ENCODE results near the gene ZNF287.

- TF ChIP-seq, protein P1, sequence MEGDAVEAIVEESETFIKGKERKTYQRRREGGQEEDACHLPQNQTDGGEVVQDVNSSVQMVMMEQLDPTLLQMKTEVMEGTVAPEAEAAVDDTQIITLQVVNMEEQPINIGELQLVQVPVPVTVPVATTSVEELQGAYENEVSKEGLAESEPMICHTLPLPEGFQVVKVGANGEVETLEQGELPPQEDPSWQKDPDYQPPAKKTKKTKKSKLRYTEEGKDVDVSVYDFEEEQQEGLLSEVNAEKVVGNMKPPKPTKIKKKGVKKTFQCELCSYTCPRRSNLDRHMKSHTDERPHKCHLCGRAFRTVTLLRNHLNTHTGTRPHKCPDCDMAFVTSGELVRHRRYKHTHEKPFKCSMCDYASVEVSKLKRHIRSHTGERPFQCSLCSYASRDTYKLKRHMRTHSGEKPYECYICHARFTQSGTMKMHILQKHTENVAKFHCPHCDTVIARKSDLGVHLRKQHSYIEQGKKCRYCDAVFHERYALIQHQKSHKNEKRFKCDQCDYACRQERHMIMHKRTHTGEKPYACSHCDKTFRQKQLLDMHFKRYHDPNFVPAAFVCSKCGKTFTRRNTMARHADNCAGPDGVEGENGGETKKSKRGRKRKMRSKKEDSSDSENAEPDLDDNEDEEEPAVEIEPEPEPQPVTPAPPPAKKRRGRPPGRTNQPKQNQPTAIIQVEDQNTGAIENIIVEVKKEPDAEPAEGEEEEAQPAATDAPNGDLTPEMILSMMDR (IDR thresholded peaks at IDR 0.05; ENCODE audit: control extremely low read depth in 1 of 3, insufficient read depth in 1 of 3, low read depth in 1 of 3, low read length in 3 of 3) = no peak
- no peak for TF ChIP-seq TEAD4 (IDR thresholded peaks at IDR 0.05; ENCODE audit: low read depth, low read length)
These were observed 51.5 kb downstream of the ZNF287 start for GRCh38 chr17:16517477-16517876.
